T-helper 2 cell (primary cell): ENCODE results near the gene PUS1.
"Not testable (repeated sequence)": the region's sequence is repeated elsewhere in the genome, so short reads cannot be mapped to it uniquely, and the experiment has no call there.

Source experiments
- DNase-seq, 5 experiments: peaks; one replicate each; pipeline versions ENCODE4 v3.0.0 to v3.0.0-alpha.2; 2012 to 2022

The PUS1 gene

DNA sequence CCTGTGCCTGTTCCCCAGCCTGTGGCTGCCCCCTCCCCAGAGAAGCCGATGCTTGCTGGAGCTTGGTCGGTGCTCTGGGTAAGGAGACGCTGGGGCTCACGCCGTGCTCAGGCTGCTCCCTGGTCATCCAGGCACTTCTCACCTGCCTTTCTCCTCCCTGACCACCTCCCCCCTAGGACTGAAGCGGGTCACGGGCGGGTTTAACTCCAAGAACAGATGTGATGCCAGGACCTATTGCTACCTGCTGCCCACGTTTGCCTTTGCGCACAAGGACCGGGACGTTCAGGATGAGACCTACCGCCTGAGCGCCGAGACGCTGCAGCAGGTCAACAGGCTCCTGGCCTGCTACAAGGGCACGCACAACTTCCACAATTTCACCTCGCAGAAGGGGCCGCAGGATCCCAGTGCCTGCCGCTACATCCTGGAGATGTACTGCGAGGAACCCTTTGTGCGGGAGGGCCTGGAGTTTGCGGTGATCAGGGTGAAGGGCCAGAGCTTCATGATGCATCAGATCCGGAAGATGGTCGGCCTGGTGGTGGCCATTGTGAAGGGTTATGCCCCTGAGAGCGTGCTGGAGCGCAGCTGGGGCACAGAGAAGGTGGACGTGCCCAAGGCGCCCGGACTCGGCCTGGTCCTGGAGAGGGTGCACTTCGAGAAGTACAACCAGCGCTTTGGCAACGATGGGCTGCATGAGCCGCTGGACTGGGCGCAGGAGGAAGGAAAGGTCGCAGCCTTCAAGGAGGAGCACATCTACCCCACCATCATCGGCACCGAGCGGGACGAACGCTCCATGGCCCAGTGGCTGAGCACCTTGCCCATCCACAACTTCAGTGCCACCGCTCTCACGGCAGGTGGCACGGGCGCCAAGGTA is 12.3 kb downstream of the PUS1 start:
- DNase-seq = no peak

DNA sequence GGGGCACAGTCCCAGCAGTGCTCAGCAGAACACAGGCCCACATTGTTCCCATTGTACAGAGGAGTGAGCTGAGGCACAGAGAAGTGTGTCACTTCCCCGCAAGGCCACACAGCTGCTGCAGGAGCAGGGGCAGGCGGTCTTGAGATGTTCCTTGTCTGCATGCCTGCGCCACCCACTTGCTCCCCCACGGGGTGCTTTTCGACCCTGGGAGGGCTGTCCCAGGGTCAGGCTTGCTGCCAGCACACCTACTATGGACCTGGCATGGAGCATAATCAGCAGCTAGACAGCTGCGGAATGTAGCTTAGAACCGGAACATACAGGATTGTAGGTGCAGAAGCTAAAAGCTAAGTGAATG is 12.9 kb downstream of the PUS1 start:
- no peak for DNase-seq

DNA sequence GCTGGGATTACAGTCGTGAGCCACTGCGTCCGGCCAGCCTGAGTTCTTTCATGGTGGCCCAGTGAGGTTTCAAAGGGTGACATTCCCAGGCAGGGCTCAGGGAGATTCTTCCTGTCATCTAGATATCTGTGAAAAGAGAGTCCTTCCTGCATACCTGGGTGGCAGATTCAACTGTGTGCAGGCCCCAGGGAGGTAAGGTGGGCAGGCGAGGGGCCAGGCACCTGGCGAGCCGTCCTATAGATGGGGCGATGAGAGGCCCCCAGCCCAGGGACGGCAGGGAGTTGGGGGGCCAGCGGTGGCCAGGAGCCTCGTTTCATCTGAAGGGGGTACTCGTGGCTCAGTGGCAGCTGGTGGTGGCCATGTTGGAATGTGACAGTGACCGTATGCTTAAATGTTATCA is 13.6 kb downstream of the PUS1 start:
- no peak for DNase-seq

DNA sequence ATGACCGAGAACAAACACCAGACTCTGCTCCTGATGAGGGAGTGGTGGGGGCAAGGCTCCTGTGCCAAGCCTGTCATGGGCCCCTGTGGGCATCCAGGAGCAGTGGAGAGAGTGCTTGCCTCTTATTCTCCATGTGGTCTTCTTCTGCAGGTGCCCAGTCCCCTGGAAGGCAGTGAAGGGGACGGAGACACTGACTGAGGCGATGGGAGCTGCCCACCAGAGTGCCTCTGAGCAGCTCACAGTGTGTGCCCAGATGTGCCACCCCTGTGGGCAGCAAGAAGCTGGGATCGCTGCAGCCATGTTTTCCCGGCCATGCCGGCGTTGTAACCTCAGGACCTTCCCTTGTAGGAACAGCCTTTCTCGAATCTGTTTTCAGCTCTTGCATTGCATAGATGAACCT is 14.3 kb downstream of the PUS1 start:
- no peak for DNase-seq

DNA sequence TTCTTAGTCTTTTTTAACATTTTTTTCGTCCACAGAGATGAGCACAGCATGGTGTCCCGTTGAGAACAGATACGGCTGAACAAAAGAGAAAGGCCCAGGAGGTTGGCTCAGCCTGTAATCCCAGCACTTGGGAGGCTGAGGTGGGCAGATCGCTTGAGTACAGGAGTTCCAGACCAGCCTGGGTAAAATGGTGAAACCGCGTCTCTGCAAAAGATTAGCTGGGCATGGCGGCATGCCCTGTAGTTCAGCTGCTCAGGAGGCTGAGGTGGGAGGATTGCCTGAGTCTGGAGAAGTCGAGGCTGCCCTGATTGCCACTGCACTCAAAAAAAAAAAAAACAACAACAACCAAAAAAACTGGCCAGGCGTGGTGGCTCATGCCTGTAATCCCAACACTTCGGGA is 14.8 kb downstream of the PUS1 start:
- DNase-seq = no peak

DNA sequence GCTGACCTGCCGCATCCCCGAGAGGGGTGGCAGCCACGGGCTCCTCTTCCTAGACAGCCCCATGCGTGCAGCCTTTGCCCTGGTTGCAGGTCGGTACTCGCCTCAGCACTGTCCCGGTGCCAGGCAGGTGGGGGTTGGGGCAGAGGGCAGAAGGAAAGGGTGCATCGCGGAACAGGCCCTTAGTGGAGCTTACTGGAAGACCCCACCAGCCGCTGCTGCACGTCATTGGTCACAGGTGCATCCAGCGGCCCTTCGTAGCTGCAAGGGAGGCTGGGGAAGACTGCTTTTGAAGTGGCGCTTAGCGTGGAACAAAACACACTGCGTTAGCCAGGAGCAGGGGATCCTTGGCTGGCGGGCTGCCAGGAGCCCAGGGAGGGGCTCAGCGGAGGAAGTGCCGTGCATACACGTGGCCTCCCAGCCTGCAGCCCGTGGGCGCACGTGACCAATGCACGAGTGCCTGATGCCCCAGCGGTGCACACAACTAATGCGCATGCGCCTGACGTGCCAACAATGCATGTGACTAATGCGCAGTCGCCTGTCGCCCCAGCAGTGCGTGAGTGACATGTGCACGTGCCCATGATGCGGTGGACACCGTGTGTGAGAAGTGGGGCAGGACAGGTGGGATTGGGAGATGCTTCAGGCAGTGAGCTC is 15.7 kb downstream of the PUS1 start:
- DNase-seq = no peak

DNA sequence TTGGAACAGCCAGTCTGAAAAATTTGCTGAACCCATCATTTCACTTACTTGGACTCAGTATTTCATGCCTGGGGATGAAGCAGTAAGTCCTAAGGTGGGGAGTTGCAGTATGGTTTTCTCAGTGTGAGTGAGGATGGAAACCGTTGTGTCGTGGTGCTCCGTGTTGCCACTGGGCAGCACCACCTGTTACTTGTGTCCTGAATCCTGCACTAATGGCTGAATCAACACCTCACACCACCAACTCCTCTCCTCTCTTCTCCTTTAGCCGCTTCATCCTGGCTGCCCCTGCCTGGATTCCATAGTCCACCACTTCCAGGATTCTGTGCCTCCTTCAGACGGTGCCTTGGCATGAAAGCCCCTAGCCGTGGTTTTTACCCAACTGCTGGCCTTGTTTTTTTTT is 17.7 kb downstream of the PUS1 start:
- no peak for DNase-seq

DNA sequence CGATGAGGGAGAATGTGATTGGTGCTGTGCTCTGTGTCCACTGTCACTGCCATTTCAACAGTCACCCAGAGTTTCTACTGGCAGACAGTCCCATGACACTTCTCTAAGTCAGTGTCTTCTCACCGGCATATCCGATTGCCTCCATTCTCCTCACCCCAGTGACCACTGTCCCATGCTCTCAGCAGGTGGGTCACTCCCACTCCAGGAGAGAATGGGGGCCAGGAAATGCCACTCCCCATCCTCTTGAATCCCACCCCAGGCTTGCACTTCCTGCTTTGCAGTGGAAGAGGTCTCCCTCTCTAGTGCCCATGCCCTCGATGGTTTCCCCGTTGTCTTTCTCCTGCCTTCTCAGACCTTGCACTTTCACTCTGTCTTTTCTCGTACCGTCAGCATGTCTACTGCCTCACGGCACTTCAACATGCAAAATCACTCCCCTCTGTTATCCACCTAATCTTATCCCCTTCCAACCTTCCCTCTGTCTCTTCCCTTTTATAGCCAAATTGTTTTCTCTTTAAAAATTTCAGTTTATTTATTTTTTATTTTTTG is 18.5 kb downstream of the PUS1 start:
- DNase-seq = no peak

DNA sequence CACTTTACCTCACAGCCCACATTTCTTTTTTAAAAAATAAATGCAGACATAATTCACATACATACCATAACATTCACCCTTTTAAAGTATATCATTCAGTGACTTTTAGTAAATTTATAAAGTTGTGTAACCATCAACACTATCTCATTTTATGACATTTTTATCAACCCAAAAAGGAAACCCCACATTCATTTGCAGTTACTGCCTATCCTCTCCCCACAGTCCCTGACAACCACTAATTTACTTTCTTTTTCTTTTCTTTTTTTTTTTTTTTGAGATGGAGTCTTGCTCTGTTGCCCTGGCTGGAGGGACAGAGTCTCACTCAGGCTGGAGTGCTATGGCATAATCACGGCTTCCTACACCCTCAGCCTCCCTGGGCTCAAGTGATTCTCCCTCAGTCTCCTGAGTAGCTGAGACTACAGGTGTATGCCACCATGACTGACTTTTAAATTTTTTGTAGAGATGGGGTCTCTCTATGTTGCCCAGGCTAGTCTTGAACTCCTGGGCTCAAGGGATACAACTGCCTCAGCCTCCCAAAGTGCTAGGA is 19.2 kb downstream of the PUS1 start:
- peak in 1 of 5 experiments; percentile 59 for DNase-seq

DNA sequence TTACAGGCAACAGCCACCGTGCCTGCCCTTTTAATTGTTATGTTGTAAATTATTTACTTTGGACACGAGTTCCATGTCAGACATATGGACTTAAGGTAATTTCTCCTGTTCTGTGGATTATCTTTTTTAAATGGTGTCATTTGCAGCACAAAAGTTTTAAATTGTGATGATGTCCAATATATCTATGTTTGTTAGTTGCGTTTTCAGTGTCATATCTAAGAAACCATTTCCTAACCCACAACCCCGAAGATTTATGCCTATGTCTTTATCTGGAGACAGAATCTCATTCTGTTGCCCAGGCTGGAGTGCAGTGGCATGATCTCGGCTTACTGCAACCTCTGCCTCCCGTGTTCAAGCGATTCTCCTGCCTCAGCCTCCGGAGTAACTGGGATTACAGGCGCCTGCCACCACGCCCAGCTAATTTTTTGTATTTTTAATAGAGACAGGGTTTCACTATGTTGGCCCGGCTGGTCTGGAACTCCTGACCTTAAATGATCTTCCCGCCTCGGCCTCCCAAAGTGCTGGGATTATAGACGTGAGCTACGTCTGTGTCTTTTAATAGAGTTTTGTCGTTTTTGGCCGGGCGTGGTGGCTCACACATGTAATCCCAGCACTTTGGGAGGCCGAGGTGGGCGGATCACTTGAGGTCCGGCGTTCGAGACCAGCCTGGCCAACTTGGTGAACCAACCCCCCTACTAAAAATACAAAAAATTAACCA is 19.8 kb downstream of the PUS1 start:
- DNase-seq = peak in 1 of 5 experiments; percentile 79

DNA sequence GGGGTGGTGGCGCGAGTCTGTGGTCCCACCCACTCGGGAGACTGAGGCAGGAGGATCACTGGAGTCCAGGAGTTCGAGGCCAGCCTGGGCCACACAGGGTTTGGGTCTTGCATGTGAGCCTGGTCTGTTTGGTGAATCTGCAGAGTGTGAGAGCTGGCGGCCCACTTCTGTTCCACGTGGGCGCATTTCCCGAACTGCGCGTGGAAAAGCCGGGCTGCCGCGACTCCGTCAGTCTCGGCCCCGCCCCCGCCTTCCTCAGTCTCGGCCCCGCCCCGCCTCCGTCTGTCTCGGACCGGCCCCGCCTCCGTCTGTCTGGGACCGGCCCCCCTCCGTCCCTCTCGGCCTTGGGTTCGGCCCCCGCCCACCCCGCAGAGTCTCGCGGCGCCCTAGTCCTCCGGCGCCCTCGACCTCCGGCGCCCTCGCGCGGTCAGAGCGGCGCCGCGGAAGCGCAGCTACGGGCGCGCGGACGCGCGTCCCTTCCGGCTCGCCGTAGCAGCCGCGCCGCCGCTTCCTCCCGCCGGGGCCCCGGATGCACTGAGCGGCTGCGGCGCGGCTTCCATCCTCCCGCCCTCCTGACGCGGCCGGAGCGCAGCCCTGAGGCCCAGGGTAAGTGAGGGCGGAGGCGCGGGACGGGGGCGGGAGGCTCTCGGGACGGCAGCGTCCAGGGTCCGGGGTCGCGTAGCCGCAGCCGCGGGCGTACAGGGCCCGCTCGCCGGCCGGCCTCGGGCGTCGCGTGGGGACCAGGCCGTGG is 20.5 kb downstream of the PUS1 start, which contains the start of gene EP400:
Gene EP400, plus strand, starts transcription at position 512 of the 751 bp plus-strand sequence. CDS start 10,678 bp downstream, outside the sequence.
- DNase-seq = peak; percentile 90 to 96 (median 91)

DNA sequence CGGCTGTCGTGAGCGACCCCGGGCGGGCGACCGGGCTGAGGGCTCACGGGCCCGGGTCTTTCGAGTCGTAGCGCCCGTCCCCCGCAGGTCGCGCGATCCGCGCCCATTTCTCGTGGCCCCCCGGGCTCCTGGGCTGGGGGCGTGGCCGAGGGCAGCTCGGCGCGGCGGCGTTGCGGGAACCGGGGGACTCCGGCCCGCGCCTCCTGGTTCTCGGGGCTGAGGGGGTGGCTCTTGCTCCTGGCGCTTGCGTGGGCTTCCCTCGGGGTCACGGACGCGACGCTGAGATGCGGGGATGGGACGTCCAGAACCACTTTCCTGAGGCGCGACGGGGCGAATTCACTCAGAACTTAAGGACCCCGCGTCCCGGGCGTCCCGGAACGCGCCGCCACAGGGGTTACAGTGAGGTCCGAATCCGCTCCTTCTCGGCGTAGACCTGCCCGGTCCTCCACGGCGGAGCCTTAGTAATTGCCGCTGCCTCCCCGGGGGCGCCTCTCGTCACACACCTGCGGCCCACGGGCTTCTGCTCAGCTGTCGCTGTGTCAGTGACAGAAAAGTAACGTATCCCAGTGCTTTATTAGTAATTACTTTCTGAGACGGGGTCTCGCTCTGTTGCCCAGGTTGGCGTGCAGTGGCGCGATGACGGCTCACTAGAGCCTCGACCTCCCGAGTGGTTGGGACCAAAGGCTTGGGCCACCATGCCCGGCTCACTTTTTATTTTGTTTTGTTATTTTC is 21.3 kb downstream of the PUS1 start:
- DNase-seq = peak in 2 of 5 experiments; percentile 32 to 52

DNA sequence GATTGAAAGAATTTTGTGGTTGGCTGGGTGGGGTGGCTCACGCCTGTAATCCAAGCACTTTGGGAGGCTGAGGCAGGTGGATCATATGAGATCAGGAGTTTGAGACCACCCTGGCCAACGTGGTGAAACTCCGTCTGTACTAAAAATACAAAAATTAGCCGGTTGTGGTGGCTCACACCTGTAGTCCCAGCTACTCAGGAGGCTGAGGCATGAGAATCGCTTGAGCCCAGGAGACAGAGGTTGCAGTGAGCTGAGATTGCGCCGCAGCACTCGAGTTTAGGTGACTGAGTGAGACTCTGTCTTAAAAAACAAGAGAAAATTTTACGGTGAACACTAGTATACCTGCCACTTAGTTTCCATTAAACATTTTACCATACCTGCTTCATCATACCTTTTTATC is 24.7 kb downstream of the PUS1 start:
- not testable (repeated sequence) for DNase-seq

DNA sequence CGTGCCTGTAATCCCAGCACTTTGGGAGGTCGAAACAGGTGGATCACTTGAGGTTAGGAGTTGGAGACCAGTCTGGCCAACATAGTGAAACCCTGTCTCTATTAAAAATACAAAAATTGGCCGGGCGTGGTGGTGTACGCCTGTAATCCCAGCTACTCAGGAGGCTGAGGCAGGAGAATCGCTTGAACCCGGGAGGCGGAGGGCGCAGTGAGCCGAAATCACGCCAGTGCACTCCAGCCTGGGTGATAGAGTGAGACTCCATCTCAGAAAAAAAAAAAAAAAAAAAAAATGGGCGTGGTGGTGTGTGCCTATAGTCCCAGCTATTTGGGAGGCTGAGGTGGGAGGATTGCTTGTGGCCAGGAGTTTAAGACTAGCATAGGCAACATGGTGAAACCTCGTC is 25.4 kb downstream of the PUS1 start:
- DNase-seq = not testable (repeated sequence)

DNA sequence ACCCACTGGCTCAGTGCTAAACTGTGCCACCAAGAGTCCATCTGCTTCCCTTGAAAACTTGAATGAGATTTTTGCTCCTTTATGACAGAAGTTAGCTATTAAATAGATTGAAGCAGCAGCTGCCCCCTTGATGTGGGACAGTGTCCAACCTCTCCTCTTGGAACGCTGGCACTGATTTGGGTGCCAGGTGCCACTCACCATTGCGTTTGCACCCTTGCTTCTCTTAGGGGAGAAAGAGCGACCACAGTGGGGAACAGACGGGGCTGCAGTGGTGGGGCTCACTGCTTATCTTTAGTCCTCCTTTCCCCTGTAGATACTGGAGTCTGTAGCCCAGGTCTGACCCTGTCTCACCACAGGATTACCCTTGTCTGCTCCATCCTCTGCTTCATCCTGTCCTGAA is 30.0 kb downstream of the PUS1 start:
- no peak for DNase-seq

DNA sequence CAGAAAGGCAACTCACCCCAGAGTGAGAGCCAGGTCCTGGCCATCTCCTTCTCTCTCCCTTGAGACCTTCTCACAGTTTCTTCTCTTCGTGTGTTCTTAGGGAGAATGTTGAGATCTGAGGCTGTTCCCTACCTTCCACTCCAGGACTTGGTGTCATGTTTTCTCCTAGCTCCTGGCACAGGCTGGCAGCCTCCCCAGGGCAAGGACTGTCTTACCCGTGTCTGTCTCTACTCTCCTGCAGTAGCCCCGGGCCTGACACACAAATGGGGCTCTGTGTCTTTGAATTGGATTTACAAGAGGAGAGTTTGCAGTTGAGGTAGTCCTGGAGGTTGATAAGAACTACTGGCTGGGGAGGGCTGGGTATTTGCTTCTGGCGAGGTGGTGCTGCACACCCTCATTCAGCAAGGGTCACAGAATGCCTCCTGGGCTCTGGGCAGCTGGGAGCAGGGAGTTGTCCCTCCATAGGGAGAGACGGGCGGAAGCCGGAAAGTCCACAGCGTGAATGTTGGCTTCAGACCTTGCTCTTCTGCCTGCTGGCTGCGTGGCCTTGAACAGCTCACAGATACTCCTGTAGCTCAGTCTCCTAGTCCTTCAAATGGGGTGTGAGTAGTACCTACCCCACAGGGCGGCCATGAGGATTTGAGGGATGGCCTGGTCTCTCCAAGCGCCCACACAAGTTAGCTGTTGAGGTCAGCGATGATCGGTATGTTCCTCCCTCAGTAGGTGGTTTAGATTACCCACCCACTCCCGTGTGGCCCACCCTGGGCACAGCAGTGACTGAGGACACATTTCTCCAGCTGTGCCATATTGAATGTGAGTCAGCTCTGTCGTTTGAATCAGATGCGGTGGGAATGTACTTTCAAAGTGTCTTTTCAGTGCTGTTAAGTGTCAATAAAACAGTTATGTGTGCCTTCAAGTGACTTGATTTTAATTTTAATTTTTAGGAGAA is 30.8 kb downstream of the PUS1 start:
- no peak for DNase-seq

DNA sequence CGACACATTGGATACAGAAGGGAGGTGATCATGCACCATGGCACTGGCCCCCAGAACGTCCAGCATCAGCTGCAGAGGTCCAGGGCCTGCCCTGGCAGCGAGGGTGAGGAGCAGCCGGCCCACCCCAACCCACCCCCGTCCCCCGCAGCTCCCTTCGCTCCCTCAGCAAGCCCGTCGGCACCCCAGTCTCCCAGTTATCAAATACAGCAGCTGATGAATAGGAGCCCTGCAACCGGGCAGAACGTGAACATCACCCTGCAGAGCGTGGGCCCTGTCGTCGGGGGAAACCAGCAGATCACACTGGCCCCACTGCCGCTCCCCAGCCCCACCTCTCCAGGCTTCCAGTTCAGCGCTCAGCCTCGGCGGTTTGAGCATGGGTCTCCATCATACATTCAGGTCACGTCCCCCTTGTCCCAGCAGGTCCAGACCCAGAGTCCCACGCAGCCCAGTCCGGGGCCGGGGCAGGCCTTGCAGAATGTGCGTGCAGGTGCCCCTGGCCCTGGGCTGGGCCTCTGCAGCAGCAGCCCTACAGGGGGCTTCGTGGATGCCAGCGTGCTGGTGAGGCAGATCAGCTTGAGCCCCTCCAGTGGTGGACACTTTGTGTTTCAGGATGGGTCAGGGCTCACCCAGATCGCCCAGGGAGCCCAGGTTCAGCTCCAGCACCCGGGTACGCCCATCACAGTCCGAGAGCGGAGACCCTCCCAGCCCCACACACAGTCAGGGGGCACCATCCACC is 31.7 kb downstream of the PUS1 start:
- not testable (repeated sequence) for DNase-seq

DNA sequence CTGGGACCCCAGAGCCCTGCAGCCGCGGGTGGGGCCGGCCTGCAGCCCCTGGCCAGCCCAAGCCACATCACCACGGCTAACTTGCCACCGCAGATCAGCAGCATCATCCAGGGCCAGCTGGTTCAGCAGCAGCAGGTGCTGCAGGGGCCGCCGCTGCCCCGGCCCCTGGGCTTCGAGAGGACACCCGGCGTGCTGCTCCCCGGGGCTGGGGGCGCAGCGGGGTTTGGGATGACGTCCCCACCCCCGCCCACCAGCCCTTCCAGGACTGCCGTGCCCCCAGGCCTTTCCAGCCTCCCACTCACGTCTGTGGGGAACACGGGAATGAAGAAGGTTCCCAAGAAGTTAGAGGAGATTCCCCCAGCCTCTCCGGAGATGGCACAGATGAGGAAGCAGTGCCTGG is 32.3 kb downstream of the PUS1 start:
- DNase-seq = not testable (repeated sequence)

DNA sequence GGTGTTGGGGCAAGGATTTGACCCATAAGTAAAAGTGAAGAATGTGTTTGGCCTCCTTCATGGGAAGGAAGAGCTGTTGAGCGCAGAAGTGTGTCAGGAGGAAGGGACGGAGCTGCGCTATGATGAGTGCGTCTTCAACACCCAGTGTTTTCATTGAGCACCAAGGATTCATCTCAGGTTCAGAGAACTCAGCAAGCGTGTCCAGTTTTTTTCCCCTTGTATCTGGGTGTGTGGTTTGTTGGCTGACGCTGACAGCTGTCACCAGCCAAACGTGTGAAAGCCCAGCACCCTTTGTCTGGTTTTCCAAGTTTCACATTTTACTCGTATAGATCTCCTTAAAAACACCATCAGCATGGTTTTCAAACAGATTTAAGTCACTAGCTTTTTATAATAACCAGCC is 33.0 kb downstream of the PUS1 start:
- no peak for DNase-seq
